HG02981 (cell line): ENCODE measurements around the gene SMAGP.
"Not testable (repeated sequence)": the region's sequence is repeated elsewhere in the genome, so short reads cannot be mapped to it uniquely, and the experiment has no call there.

Experiments
- ATAC-seq: cut with Tn5 transposase; IDR thresholded peaks from one replicate; pipeline ENCODE4 v1.9.1; 2021; ENCODE audit warnings: mild to moderate bottlenecking, moderate library complexity; ENCODE audit not compliant: unreplicated experiment

The SMAGP gene

GRCh38 chr12:51265024-51265423 is 5.2 kb downstream of the SMAGP start:
- ATAC-seq: peak; percentile 56

- ATAC-seq: no peak
Observed at GRCh38 chr12:51264297-51264696, 5.9 kb downstream of the SMAGP start.

GRCh38 chr12:51263341-51263740 is 6.9 kb downstream of the SMAGP start:
- ATAC-seq: no peak

DNA sequence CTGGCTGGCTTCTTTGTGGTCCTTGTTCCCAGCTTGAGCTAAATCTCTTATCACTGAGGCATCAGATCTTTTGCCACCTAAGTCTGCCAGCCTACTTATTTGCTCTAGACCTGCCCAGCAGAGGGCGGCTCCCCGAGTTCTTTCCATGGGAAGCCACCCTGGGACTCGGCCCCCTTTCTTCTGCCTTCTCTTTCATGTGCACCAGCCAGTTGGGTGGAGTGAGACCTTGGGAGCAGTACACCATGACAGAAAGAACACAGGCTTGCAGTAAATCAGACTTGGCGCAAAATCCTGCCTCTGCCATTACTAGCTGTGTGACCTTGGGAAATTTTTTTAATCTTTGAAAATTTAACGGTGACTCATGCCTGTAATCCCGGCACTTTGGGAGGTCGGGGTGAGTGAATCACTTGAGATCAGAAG is 7.4 kb downstream of the SMAGP start:
- no peak for ATAC-seq

- ATAC-seq: not testable (repeated sequence)
Observed at GRCh38 chr12:51259600-51259999, 10.6 kb downstream of the SMAGP start.

GRCh38 chr12:51254536-51254935 is 15.7 kb downstream of the SMAGP start:
- no peak for ATAC-seq

GRCh38 chr12:51253276-51253675 is 16.9 kb downstream of the SMAGP start:
- ATAC-seq: no peak

GRCh38 chr12:51247523-51248206 is 22.6 kb downstream of the SMAGP start:
- no peak for ATAC-seq

DNA sequence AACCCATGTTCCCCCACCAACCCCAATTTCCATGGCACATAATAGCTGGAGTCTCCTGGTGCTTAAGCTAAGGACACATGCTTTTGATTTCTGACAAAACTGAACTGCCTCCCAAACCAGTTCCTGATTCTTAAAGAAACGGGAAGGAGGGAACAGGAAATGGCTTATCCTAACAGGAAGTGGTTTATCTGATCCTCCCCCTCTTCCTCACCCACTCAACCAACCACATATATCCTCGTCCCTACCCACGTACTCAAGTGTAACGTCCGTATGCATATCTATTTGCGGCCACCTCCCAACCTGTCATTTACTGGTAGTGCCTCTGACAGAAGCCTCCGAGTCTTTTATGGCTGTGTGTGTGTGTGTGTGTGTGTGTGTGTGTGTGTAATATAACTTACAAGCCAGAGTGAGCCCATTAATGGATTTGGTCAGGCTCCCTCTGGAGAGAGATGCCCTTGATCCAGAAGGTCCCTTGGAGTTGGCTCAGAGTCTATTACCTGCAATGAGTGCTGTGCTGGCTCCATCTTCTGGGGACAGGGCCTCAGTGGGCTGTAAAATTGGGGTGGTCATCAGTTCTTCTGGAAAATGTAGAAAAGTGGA is 23.9 kb downstream of the SMAGP start:
- no peak for ATAC-seq

- ATAC-seq: no peak
Observed at GRCh38 chr12:51245476-51246253, 24.6 kb downstream of the SMAGP start.

DNA sequence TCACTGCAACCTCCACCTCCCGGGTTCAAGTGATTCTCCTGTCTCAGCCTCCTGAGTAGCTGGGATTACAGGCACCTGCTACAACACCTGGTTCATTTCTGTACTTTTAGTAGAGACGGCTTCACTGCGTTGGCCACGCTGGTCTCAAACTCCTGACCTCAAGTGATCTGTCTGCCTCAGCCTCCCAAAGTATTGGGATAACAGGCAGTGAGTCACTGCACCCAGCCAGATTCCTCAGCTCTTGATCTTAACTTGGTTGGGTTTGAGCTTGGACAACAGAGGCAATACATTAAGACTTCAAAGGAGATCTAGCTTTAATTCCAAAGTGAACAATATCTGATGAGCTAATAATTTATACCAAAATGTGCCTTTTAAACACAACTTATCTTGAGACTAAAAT is 25.9 kb downstream of the SMAGP start:
- ATAC-seq: no peak

DNA sequence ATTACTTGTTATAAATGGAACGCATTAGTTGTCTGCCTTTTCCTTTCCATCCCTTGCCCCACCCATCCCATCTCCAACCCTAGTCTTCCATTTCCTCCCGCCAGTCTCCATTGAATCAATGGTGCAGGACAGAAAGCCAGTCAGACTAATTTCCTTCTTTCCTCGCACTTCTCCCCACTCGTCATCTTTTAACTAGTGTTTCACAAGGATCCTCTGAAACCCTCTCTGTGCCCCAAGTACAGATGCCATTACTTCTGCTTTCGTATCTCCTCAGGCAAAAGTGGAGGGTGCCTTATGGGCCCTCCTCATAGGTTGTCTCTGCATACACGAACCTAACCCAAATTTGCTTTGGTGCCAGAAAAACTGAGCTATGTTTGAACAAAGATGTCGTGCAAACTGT is 27.3 kb downstream of the SMAGP start:
- ATAC-seq: no peak

DNA sequence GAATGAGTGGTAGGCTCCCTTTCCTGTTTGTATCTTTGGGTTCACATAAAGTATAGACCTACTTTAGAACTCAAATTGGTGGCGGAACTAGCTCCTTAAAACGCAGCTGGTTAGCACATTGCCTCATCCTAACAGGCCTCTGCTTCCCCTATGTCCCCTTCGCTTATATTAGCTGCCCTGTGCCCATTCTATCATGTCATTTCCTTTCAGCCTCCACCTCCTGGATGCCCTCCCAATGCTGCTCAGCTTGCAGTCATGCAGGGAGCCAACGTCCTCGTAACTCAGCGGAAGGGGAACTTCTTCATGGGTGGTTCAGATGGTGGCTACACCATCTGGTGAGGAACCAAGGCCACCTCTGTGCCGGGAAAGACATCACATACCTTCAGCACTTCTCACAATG is 28.1 kb downstream of the SMAGP start:
- no peak for ATAC-seq

DNA sequence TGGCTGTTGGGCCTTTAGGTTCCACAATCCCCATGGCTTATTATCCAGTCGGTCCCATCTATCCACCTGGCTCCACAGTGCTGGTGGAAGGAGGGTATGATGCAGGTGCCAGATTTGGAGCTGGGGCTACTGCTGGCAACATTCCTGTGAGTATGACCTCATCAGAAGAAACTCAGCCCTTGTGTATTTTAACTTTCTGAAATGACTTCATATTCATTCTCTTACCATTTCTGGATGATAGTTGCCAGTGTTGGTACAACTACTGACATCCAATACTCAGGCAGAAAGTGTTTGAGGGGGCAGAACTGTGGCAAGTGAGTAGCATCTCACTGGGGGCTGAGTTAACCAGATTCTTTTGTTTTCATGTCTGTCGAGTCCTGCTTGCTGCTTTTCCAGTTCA is 29.2 kb downstream of the SMAGP start:
- no peak for ATAC-seq

DNA sequence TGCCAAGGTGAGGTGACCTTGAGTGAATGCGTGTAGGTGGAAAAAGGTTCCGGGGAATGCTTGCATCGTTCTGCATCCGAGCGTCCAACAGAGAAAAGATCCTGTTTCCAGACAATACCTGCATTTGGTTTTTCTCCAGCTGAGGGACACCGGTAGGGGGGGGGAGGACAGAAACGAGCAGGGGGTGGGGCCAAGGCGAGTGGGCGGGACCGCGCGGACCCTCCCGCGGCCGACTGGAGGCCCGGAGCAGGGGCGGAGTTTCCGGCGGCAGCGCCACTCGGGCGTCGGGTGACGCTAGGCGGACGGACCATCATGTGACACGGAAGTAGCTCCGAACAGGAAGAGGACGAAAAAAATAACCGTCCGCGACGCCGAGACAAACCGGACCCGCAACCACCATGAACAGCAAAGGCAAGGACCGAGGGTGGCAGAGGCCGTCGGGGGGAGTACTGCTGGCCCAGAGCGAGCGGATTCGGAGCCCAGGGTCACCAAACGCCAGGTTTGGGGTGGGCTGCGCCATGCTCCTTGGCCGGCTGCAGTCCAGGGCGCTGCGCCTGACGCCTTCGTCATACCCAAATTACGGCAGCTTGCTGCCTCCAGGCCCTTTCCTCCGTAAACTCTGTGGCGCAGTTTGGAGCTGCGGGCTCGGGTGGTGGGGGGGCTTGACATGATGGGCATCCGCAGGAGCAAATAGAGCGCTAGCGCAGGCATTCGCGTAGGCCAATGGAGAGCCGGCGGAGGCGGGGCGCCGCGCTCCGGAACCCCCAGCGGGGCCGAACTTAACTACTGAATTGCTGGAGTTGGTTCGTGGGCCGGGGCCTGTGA is 31.5 kb downstream of the SMAGP start, which contains the start of gene DAZAP2:
Gene DAZAP2, plus strand, starts transcription at position 317 of the 825 bp plus-strand sequence. Its CDS starts 82 bp downstream, at position 399.
- ATAC-seq: peak; percentile 87

DNA sequence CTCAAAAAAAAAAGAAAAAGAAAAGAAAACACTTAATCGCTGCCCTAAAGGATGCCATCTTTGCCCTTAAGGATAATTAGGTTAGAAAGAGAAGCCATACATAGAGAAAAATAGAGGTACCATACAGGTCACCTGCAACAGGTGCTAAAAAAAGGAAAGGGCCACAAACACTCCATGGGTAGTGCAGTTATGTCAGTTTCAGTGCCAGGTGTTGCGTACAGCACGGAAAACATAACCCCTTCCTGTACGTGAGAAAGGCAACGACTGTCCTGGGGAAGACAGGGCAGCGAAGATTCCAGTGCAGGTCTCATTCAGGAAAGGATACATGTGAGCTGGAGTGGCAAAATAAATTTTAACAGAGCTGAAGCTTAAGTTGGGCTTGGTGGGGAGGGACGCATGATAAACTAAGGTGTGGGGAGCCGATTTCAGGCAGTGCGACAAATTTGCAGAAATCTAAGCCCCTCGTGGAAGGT is 32.1 kb downstream of the SMAGP start:
- ATAC-seq: peak; percentile 14

DNA sequence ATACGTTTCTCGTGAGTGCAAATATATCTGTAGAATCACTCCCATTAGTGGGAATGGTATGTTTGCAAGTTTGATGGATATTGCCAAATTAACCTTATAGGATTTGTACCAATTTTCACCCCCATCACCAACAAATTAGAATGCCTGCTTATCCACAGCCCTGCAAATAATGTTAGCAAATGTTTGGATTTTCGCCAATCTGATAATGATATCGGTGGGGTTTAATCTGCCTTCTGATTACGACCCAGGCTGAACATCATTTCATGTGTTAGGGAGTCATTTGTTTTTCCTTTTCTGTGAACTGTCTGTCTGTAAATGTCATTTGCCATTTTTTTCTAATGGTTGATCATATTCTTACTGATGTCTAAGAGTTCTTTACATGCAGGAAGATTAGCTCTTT is 35.7 kb downstream of the SMAGP start:
- no peak for ATAC-seq

- no peak for ATAC-seq
Observed at GRCh38 chr12:51232642-51233041, 37.6 kb downstream of the SMAGP start.

DNA sequence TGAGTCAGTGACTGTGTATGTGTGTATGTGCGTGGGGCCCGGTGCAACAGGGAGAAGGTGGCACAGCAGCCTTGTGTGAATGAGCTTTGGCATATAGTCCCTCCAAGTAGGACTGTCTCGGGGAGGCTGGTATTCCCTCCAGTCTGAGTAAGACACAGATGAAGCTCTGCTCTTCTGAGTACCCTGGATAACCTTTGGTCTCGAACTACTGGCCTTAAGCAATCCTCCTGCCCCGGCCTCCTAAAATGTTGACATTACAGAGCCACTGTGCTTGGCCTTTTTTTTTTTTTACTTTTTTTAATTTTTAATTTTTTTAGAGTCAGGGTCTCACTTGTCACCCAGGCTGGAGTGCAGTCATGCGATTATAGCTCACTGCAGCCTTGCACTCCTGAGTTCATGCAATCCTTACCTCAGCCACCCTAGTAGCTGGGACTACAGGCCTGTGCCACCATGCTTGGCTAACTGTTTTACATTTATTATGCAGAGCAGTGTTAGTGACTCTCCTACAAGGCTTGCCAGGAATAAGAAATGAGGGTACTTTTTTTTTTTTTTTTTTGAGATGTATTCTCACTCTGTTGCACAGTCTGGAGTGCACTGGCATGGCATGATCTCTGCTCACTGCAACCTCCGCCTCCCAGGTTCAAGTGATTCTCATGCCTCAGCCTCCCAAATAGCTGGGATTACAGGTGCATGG is 41.0 kb downstream of the SMAGP start:
- no peak for ATAC-seq

GRCh38 chr12:51227962-51228361 is 42.3 kb downstream of the SMAGP start:
- ATAC-seq: no peak
